HepG2 (cell line): Measurements from ENCODE around the gene RNF208.

Experiments used
- EP300 ChIP-seq, 3 experiments: sonication (generic) in 1 of 3; formaldehyde crosslinking in 1 of 3; IDR thresholded peaks; 2 replicates each; pipeline versions ENCODE4 v1.5.1 to v1.6.1; 2011 to 2020; ENCODE audit warnings: low read depth in 2 of 3, low read length in 2 of 3, borderline replicate concordance in 1 of 3, improper control_type of control experiment in 1 of 3, mild to moderate bottlenecking in 1 of 3, missing genetic modification reagents in 1 of 3, moderate library complexity in 1 of 3
- MEIS2 ChIP-seq: sonication (generic); formaldehyde crosslinking; IDR thresholded peaks from 2 replicates; pipeline ENCODE4 v1.9.0; 2021; ENCODE audit warnings: mild to moderate bottlenecking, missing genetic modification reagents
- POLR2AphosphoS5 ChIP-seq: IDR thresholded peaks from 2 replicates; pipeline ENCODE4 v1.6.1; 2012; ENCODE audit warnings: low read depth, low read length
- TAF1 ChIP-seq: sonication (generic); formaldehyde crosslinking; IDR thresholded peaks from 2 replicates; pipeline ENCODE4 v1.4.0; 2020; ENCODE audit warnings: missing genetic modification reagents
- ZNF670 ChIP-seq: sonication (generic); formaldehyde crosslinking; IDR thresholded peaks from 2 replicates; pipeline ENCODE4 v1.8.0; 2022; ENCODE audit warnings: mild to moderate bottlenecking, missing genetic modification reagents, borderline replicate concordance
- TF ChIP-seq, protein P1 (sequence below): sonication (generic); formaldehyde crosslinking; IDR thresholded peaks from 2 replicates; pipeline ENCODE4 v1.5.0; 2020; ENCODE audit warnings: mild to moderate bottlenecking, missing genetic modification reagents, moderate library complexity

DNA sequence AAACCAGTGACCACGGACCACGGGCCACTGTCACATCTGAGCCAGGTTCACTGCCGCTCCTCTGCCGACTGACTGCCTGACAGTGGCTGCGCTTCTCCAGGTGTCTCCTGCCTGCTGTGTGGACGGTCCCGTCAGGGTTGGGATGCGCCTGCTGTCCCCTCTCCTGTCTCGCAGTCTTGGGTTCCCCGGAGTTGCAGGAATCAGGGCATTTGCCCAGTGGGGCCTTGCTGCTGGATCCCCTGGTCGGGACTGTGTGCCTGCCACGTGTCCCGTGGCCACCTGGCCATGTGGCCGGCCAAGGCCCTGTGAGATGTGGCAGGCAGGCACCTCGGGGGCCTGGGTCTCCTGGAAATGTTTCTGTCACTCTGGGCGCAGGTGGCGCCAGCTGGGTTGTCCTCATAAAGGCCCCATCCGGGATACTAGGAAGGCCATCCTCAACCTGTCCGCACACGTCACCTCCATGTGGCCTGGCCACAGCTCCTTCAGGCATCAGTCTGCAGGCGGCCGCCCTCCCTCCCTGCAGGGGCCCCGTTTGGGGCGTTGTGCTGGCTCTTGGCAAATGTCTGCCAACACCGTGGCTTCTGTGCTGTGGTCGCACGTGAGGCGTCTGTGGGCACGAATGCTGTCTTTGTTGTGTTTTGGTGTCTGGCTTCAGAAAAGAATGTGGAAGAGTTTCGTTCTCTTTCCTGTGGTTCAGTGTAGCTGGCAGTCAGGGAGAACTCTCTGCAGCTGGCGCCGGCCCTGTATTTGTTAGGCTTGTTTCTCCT, 49.1 kb upstream of the RNF208 start:
- TF ChIP-seq TAF1 (CRISPR knock-in tag) (no peak), ZNF670 (CRISPR knock-in tag) (no peak), EP300 (IDR thresholded peaks at IDR 0.05; ENCODE audit: low read depth in 2 of 2, low read length in 2 of 2) (no peak), EP300 (CRISPR knock-in tag; IDR thresholded peaks at IDR 0.05; ENCODE audit: borderline replicate concordance) (no peak), POLR2AphosphoS5 (no peak), MEIS2 (CRISPR knock-in tag) (no peak)
- TF ChIP-seq, protein P1, sequence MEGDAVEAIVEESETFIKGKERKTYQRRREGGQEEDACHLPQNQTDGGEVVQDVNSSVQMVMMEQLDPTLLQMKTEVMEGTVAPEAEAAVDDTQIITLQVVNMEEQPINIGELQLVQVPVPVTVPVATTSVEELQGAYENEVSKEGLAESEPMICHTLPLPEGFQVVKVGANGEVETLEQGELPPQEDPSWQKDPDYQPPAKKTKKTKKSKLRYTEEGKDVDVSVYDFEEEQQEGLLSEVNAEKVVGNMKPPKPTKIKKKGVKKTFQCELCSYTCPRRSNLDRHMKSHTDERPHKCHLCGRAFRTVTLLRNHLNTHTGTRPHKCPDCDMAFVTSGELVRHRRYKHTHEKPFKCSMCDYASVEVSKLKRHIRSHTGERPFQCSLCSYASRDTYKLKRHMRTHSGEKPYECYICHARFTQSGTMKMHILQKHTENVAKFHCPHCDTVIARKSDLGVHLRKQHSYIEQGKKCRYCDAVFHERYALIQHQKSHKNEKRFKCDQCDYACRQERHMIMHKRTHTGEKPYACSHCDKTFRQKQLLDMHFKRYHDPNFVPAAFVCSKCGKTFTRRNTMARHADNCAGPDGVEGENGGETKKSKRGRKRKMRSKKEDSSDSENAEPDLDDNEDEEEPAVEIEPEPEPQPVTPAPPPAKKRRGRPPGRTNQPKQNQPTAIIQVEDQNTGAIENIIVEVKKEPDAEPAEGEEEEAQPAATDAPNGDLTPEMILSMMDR (CRISPR knock-in tag): no peak
